Mesendoderm (in vitro differentiated cells): Measurements from ENCODE around the gene RBM33.

ENCODE experiments used
- DNase-seq: peaks from one replicate; pipeline ENCODE4 v3.0.0; 2013
- H2AK5ac ChIP-seq: 2 replicates; pipeline ENCODE4 v1.6.1; 2013; ENCODE audit warnings: low read length, inconsistent platforms
- H2BK120ac ChIP-seq: 2 replicates; pipeline ENCODE4 v1.6.1; 2013; ENCODE audit warnings: low read depth, mild to moderate bottlenecking, low read length, moderate library complexity, mixed read lengths
- H2BK15ac ChIP-seq: replicated peaks from 2 replicates; pipeline ENCODE4 v1.6.1; 2013; ENCODE audit warnings: low read depth, mild to moderate bottlenecking, moderate library complexity
- H2BK5ac ChIP-seq: 2 replicates; pipeline ENCODE4 v1.6.1; 2013; ENCODE audit warnings: low read length, inconsistent platforms
- H3K18ac ChIP-seq: 2 replicates; pipeline ENCODE4 v1.6.1; 2013; ENCODE audit warnings: mild to moderate bottlenecking, low read length, mixed read lengths
- H3K23ac ChIP-seq: one replicate; pipeline ENCODE4 v1.6.1; 2013; ENCODE audit warnings: low read length
- H3K27ac ChIP-seq: 2 replicates; pipeline ENCODE4 v1.5.1; 2013; ENCODE audit warnings: low read depth, mild to moderate bottlenecking, inconsistent platforms, low read length, moderate library complexity
- H3K27me3 ChIP-seq: 2 replicates; pipeline ENCODE4 v1.6.1; 2013; ENCODE audit warnings: low read length, control low read depth, mild to moderate bottlenecking, inconsistent platforms; ENCODE audit not compliant: insufficient read depth, poor library complexity
- H3K36me3 ChIP-seq: 2 replicates; pipeline ENCODE4 v1.6.1; 2013; ENCODE audit warnings: low read length, inconsistent platforms; ENCODE audit not compliant: control insufficient read depth, insufficient read depth
- H3K4ac ChIP-seq: one replicate; pipeline ENCODE4 v1.6.1; 2013; ENCODE audit warnings: low read depth, mild to moderate bottlenecking, low read length, moderate library complexity
- H3K4me1 ChIP-seq: 2 replicates; pipeline ENCODE4 v1.6.1; 2013; ENCODE audit warnings: low read depth, low read length, inconsistent platforms; ENCODE audit not compliant: control insufficient read depth
- H3K4me2 ChIP-seq: 2 replicates; pipeline ENCODE4 v1.6.1; 2013; ENCODE audit warnings: low read length
- H3K4me3 ChIP-seq: 2 replicates; pipeline ENCODE4 v1.5.1; 2013; ENCODE audit warnings: mild to moderate bottlenecking, low read length
- H3K56ac ChIP-seq: one replicate; pipeline ENCODE4 v1.6.1; 2013; ENCODE audit warnings: low read length
- H3K79me1 ChIP-seq: 2 replicates; pipeline ENCODE4 v1.6.1; 2013; ENCODE audit warnings: low read length, inconsistent platforms
- H3K79me2 ChIP-seq: 2 replicates; pipeline ENCODE4 v1.6.1; 2013; ENCODE audit warnings: mild to moderate bottlenecking, low read length; ENCODE audit not compliant: control insufficient read depth, insufficient read depth
- H3K9ac ChIP-seq: 2 replicates; pipeline ENCODE4 v1.6.1; 2013; ENCODE audit warnings: low read length, inconsistent platforms
- H4K5ac ChIP-seq: one replicate; pipeline ENCODE4 v1.6.1; 2013; ENCODE audit warnings: low read length
- H4K8ac ChIP-seq: one replicate; pipeline ENCODE4 v1.6.1; 2013; ENCODE audit warnings: low read depth, mild to moderate bottlenecking, control low read depth, low read length, moderate library complexity
- WGBS: extraction: QIAGEN DNeasy Blood & Tissue Kit; methylation state at CpG from one replicate; pipeline ENCODE4 v1.1.7; 2013; ENCODE audit warnings: low lambda C conversion rate, missing lambda C conversion rate; ENCODE audit not compliant: insufficient coverage; ENCODE audit errors: extremely low coverage; 5-methylcytosine and 5-hydroxymethylcytosine counted together

RBM33 gene

GRCh38 chr7:155747209-155747608 lies 102.7 kb downstream of the RBM33 start:
- no peak for DNase-seq

GRCh38 chr7:155749578-155749977 lies 105.1 kb downstream of the RBM33 start:
- Histone ChIP-seq H4K8ac (no peak overlapping the region), H3K56ac (no peak overlapping the region)

More at GRCh38 chr7:155747209-155747608, 102.7 kb downstream of the RBM33 start:
- Histone ChIP-seq H3K4ac (no peak overlapping the region), H3K36me3 (peaks cover 10% of the 10 kb centered on the region), H3K9ac (no peak overlapping the region), H3K27ac (no peak overlapping the region), H3K23ac (no peak overlapping the region), H3K18ac (no peak overlapping the region), H3K4me3 (no peak overlapping the region), H2BK15ac (no peak overlapping the region), H3K4me2 (no peak overlapping the region), H3K27me3 (no peaks in the 10 kb centered on the region), H4K8ac (no peak overlapping the region), H2BK5ac (no peak overlapping the region), H2AK5ac (no peak overlapping the region), H3K56ac (no peak overlapping the region), H4K5ac (no peak overlapping the region), H2BK120ac (no peak overlapping the region), H3K4me1 (no peaks in the 10 kb centered on the region), H3K79me2 (peaks cover 17% of the 10 kb centered on the region), H3K79me1 (peaks cover 17% of the 10 kb centered on the region)
- no CpG with 5 or more reads among the region's 1 CpG for WGBS

DNA sequence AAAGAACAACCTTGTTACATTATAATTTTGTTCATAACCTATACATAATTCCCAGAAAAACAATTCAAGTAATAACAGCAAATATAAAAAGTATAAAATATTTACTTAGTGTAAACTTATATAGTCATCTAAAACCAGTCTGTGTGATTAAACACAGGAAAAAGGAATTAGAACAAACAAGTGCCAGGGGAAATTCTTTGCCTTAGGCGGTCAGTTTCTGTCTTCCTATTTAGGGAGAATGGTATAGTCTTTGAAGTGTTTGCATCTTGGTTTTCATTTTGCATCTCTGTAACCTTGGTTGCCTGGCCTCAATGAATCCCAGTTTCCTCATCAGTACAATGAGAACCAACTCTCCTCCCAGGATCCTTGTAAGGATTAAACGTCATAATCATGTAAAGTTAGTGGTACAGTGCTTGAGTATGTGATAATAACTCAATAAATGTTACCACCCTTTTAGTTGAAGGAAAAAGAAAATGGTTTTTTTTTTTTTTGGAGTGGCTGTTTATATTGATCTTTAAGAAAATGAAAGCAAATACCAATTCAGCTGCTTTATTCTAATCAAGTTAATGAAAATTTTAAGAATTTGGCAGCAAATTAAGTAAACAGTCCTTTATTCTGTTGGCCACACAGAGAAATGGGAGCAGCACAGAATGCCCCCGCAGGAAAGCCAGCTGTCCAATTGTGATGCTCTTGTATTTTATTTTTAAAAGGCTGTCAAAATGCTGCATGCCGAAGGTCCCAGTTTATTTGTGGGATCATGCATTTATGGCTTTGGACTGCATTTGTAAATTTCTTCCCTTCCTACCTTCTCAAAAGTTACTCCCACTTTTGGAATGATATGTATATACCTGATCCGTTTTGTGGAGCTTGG lies 106.0 kb downstream of the RBM33 start:
- no peak overlapping the region for H3K23ac ChIP-seq
- peaks cover 33% of the 10 kb centered on the region for H3K79me2 ChIP-seq
- no peak for DNase-seq
- H2BK120ac ChIP-seq = no peak overlapping the region
- no peak overlapping the region for H4K5ac ChIP-seq
- no peak overlapping the region for H2BK5ac ChIP-seq
- no peak overlapping the region for H3K4me2 ChIP-seq
- WGBS = no CpG with 5 or more reads among the region's 5 CpGs
- no peak overlapping the region for H3K56ac ChIP-seq
- H3K27me3 ChIP-seq = no peaks in the 10 kb centered on the region
- peaks cover 11% of the 10 kb centered on the region for H3K4me1 ChIP-seq
- no peak overlapping the region for H3K27ac ChIP-seq
- no peak overlapping the region for H3K4me3 ChIP-seq
- no peak overlapping the region for H2AK5ac ChIP-seq
- no peak overlapping the region for H3K18ac ChIP-seq
- H4K8ac ChIP-seq = no peak overlapping the region
- H3K36me3 ChIP-seq = peaks cover 3% of the 10 kb centered on the region
- no peak overlapping the region for H3K9ac ChIP-seq
- no peak overlapping the region for H3K4ac ChIP-seq
- H3K79me1 ChIP-seq = peaks cover 31% of the 10 kb centered on the region
- no peak overlapping the region for H2BK15ac ChIP-seq

More at GRCh38 chr7:155749578-155749977, 105.1 kb downstream of the RBM33 start:
- H3K4me3 ChIP-seq = no peak overlapping the region
- no peak overlapping the region for H2BK5ac ChIP-seq
- H4K5ac ChIP-seq = no peak overlapping the region
- no peak overlapping the region for H3K4ac ChIP-seq
- peaks cover 29% of the 10 kb centered on the region for H3K79me1 ChIP-seq
- no peak overlapping the region for H3K18ac ChIP-seq
- H3K4me2 ChIP-seq = no peak overlapping the region
- H3K9ac ChIP-seq = no peak overlapping the region
- no peak overlapping the region for H2BK15ac ChIP-seq
- H3K23ac ChIP-seq = no peak overlapping the region
- no peaks in the 10 kb centered on the region for H3K27me3 ChIP-seq
- WGBS = no CpG with 5 or more reads among the region's 3 CpGs
- no peak overlapping the region for H2BK120ac ChIP-seq
- peaks cover 10% of the 10 kb centered on the region for H3K4me1 ChIP-seq
- H3K79me2 ChIP-seq = peaks cover 32% of the 10 kb centered on the region
- H2AK5ac ChIP-seq = no peak overlapping the region
- DNase-seq = no peak
- H3K27ac ChIP-seq = no peak overlapping the region
- H3K36me3 ChIP-seq = peaks cover 8% of the 10 kb centered on the region

DNA sequence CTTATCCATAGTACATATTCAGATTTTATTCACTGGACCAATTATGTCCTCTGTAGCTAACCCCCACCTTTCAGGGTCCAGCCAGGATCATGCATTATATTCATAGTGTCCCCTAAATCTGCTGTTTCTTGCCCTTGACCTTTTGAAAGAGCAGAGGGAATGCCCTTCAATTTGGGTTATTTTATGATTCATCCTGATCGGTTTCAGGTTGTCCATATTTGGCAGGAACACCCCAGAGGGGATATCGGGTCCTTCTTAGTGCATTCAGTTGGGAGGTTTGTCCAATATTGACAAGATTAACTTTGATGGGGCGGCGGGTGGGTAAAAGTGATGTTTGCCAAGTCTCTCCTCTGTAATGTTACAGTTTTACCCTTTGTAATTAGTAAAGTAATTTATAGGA lies 106.9 kb downstream of the RBM33 start:
- Histone ChIP-seq H4K5ac (no peak overlapping the region), H2BK15ac (no peak overlapping the region), H2BK120ac (no peak overlapping the region), H3K9ac (no peak overlapping the region), H3K79me1 (peaks cover 28% of the 10 kb centered on the region), H3K4me2 (no peak overlapping the region), H3K27ac (no peak overlapping the region), H3K4me3 (no peak overlapping the region), H3K27me3 (no peaks in the 10 kb centered on the region), H2AK5ac (no peak overlapping the region), H2BK5ac (no peak overlapping the region), H3K4me1 (peaks cover 11% of the 10 kb centered on the region), H3K18ac (no peak overlapping the region), H3K36me3 (no peaks in the 10 kb centered on the region), H3K23ac (no peak overlapping the region), H3K4ac (no peak overlapping the region), H4K8ac (no peak overlapping the region), H3K79me2 (peaks cover 33% of the 10 kb centered on the region), H3K56ac (no peak overlapping the region)
- no peak for DNase-seq
- WGBS = no CpG with 5 or more reads among the region's 4 CpGs

DNA sequence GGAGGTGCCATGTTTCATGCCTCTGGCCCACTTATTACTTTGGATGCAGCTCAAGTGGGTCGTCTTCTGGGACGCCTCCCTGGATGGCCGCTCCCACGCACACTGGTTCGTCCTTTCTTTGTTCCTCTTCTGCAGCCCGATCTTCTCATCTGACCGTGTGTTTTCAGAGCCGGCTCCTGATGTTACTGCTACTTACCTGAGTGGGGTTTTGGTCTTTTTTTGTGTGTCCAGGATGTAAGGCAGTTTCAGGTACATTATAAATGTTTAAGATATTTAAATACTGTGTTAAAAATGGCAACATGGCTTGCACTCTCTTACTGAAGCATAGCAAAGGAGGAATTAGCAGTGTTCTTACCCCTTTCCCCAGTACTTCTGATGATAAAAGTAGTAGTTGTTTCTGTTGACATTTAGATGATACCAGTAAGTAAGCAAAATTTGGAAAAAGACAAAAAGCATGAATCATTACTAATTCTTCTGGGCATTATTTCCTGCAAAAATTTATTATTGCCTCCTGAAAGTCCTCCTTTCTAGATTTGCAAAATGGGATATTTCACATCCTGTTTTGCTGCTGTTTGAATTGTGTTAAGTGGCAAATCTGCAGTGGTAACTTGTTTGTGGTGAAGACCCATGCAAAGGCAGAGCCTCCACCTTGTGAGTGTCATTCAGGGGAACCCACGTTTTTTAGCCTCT lies 108.4 kb downstream of the RBM33 start:
- H3K36me3 ChIP-seq = no peaks in the 10 kb centered on the region
- H3K79me1 ChIP-seq = peaks cover 30% of the 10 kb centered on the region
- no peak overlapping the region for H4K8ac ChIP-seq
- H4K5ac ChIP-seq = no peak overlapping the region
- H3K4me1 ChIP-seq = peaks cover 11% of the 10 kb centered on the region
- no CpG with 5 or more reads among the region's 9 CpGs for whole genome bisulfite sequencing
- no peak overlapping the region for H3K27ac ChIP-seq
- no peak overlapping the region for H3K4me3 ChIP-seq
- no peak overlapping the region for H2BK120ac ChIP-seq
- no peak overlapping the region for H3K4me2 ChIP-seq
- H3K79me2 ChIP-seq = peaks cover 32% of the 10 kb centered on the region
- H2BK15ac ChIP-seq = no peak overlapping the region
- no peak overlapping the region for H2AK5ac ChIP-seq
- H3K56ac ChIP-seq = no peak overlapping the region
- H3K23ac ChIP-seq = no peak overlapping the region
- H3K18ac ChIP-seq = no peak overlapping the region
- no peaks in the 10 kb centered on the region for H3K27me3 ChIP-seq
- H3K9ac ChIP-seq = no peak overlapping the region
- no peak overlapping the region for H3K4ac ChIP-seq
- DNase-seq = no peak
- no peak overlapping the region for H2BK5ac ChIP-seq
